ENCODE data around the gene DSPP.

DNA sequence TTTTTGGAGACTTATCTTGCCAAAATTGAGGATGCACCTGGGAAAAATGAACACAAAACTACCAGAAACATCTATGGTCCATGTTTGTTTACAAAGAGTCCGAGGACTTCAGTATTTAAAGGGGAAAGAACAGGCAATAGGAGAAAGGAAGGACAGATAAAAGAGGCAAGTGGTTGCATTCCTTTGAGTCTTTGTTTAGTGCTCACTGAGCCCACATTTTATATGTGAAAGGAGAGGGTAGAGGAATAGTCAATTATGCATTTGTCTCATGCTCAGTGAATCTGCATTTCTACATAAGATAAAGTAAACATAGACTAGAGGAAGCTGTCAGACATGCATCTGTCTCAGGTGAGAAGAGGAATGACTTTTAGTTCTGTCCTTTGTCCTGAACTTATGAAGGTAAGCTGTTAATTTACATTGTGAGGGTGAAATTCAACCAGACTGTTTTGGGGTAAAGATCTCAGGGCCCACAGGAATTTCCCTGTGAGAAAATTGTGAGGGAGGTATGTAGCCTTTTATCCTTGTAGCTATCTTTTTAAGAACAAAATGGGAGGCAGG, 46.2 kb downstream of the DSPP start:
- TF ChIP-seq POLR2A (IDR thresholded peaks at IDR 0.05) (no peak), CTCF (IDR thresholded peaks at IDR 0.05) (no peak)
